Occipital lobe (tissue), 2 donors: ENCODE results near the gene CTNNA2. TPM values are rescaled to one million over a fixed set of nuclear protein-coding genes. Genes with fewer than 3 reads are reported as not detected.

ENCODE experiments used
- DNase-seq: peaks from one replicate; lab custom pipeline; 2025; lab: John Stamatoyannopoulos, UW
- total RNA-seq: library from RNA; depleted of rRNA; stranded (reverse); fragments of >200 nt; gene quantifications from one replicate; pipeline ENCODE4 v1.2.3, GENCODE V29; 2014

The CTNNA2 gene
- total RNA-seq, 1 donor from 2014 or later = 261 TPM

DNA sequence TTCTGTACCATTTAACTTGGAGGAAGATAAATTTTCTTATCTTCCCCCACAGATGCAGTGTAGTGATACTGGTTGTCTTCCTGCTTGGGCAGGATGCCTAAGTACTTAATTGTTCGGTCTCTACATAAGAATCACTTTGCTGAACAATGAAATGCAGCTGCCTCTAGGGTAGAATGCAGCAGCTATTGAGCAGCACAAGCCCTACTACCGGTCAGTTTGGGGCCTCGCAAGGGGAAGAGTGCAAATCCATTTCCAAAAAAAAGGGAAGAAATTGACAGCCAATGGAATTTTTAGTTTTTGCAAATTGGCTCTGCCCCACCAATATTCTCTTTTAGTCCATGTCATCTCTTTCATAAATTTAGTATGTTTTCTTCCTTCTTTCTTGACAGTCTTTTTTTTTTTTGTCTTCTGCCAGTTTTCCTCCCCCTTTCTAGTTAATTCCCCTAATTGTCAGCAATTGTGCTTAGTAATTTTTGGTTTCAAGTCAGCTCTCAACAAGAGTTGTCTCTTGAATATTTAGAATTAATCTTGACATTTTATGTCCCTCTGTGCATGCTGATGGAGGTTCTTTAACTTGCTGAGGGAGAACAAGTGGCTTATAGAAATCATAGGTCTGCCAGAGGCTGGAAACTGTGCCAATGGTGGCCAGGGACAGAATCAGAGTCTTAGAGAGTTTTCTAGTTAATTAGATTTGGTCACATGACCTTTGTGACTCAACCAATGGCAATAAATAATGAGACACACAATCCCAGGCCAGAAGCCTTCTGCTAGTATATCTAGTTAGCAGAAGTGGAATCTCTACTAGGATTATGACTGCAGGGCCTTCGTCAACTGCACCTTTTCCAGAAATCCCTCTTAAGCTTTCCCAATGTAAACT lies 270.0 kb downstream of the CTNNA2 start:
- no peak for DNase-seq

DNA sequence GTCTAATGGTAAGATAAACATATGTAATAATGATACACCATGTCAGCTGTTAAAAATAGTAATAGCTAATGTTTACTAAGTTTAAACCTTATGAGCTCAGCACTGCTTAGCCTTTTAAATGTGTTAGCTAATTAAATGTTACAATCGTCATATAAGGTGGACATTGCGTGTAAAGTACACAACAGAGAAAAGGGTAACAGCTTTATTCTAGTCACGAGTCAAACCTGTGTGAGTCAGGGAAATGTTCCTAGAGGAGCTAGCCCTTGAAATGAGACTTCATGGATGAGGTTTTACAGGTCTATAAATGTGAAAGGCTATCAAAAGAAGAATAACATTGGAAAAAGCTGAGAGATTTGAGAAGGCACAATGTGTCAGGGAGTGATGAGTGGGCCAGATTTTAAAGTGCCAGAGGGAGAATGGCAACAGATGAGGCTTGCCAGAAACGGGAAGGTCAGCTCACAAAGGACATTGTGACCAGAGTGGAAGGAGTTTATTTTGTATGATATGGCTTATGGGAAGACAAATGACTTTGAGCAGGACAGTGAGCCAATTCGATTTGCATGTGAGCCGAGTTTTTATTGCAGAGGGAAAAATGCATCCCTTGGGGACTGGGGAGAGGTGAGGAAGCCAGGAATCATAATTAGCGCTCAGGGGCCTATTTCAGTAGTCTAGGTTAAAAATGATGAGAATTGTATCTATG lies 276.3 kb downstream of the CTNNA2 start:
- no peak for DNase-seq

DNA sequence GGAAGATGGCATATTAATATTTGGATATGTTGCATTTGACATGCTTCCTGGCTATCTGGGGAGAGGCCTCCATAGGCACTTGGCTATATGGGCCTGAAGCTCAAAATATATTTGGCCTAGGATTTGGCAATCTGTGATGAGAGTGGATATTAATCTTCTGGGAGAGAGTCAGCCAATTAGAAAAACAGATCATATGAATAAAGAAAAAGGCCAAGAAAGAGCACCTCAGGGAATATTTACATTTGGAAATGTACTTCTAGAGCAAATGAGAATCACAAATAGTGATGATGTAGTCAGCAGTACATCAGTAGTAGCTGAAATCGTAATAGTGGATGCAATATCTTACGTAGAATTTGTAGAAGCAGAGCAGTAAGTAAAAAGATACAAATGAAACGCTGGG lies 277.0 kb downstream of the CTNNA2 start:
- no peak for DNase-seq

DNA sequence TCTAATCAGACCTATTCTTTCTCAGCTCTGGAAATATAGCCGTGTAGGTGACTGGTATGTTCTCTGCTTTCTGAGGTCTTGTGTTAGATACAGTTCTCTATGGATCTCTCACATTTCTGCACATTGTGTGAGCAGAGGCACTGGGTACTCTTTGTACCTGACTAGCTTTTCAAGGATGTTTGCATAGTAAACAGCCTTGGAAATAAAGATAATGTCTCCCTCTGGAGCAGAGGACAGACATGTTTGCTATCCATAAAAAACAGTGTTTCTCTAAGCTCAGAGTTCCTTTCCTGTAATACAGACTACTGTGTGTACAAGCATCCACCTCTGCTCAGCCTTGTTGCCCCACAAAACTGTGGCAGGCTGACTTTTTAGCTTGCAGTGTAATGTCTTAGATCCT lies 279.2 kb downstream of the CTNNA2 start:
- no peak for DNase-seq

DNA sequence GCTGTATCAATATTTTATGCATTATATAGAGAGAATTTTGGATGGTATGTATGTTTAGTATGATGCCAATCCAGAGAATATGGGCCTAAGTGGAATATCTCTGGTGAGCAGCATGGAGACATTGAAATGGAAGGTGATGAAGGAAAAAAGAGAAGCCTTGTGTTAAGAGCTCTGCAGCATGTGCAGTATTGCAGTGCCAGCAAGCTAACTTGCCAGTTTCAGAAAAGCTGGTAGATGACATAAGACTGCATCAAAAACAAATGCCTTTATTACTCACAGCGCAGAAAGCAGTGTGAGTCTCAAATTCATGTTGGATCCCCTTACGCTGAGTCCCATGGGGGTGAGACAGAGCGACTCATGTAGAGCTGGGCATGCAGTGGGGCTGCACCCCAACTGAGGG lies 280.2 kb downstream of the CTNNA2 start:
- no peak for DNase-seq

DNA sequence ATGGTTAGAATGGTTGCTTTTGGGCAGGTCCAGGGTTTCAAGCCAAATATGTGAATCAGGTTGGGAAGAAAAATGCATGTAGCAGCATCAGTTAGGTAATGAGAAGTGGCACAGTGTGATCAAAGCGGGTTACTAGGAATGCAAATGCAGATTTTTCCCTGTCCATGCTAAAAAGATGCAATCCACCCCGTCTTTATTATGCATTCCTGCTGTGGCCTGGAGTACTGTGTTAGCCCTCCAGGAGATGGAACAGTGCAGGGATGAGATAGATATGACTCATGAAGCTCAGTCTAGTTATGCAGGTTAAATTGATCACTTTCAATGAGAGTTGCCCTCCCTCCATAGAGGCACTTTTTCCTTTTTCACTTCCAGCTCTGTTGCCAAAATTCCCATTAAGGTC lies 283.8 kb downstream of the CTNNA2 start:
- no peak for DNase-seq

DNA sequence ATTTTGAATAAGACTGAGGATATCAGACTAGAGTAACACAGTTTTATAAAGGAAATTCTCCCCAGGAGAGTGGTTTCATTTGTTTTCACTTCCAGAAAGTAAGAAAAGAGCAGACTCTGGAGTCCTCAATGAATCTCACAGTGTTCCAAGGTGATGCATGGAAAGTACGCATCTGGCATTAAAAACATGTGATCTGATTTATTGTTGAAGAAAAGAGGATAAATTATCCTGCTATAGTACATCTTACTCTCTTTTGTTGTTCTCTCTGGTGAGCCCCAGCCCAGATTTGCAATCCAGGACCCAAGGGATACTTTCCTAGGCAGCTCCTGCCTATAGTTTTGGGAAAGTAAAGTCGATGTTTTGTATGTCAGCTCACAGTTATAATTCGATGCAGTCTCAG lies 285.9 kb downstream of the CTNNA2 start:
- no peak for DNase-seq

DNA sequence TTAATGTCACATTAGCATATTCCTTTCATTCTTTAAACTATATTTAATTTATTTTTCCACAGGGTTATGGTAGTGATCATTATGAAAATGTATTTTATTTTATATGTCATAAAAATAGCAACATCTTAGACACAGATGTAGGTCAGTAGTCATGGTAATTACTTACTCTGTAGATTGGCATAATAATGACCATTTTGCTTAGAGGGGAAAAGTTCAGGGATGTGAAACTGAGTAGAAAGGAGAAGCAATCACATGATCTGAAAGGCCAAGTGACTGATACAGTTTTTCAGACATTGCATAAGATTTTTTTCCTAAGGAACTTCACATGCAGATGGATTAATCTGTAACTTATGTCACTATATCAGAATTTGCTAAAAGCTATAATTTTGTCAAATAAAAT lies 286.9 kb downstream of the CTNNA2 start:
- no peak for DNase-seq

DNA sequence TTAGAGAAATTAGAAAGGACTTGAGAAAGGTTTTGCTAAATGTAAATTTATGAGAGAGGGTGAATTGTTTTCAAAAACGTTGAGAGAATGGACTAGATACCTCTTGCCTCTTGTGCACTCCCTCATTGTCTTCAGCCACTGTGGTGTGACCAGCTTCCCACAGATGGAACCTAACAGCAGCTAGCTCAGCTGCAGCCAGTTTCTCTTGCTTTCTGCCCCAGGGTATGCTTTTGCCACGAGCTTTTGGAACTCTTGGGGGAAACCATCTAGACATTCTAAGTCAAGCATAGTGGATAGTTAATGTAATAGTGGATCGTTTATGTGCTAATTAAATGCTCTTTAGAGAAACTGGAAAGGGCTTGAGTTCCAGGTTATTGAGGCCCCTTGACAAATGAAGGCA lies 288.2 kb downstream of the CTNNA2 start:
- DNase-seq = no peak

DNA sequence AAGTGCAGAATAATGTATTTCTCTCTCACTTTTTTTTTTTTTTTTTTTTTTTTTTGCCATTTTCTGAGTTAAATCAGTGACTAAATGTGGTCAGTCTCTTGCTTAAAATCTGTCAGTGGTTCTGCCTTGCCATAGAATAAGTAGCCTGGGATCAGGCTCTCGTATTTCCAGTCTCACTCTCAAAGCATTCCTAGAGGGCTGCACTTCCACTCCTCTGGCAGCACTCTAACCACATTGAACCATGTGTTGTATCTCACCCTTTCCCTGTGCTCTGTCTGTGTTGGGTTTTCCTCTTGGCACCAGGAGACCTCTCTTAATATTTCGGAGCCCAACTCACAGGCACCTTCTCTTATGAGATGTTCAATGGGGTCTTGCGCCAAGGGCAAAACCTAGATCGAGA lies 304.4 kb downstream of the CTNNA2 start:
- DNase-seq = no peak

DNA sequence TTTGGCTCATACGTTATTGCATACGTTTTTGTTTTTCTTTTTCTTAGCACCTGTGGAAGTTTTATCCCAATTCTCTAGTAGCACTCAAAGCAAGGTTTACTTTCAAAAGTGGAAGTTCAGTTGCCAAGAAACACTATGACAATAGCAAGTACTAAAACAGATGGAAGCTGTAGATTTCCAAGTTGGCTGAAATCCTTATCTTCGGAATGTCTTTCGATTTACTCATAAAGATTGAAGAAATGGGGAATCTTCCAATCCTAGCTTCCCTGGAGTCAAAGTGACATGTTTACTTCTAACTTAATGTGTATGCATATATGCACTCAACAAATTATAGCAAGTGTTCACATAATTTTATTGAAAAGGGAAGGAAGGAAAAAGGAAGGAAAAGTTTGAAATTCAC lies 307.4 kb downstream of the CTNNA2 start:
- no peak for DNase-seq

DNA sequence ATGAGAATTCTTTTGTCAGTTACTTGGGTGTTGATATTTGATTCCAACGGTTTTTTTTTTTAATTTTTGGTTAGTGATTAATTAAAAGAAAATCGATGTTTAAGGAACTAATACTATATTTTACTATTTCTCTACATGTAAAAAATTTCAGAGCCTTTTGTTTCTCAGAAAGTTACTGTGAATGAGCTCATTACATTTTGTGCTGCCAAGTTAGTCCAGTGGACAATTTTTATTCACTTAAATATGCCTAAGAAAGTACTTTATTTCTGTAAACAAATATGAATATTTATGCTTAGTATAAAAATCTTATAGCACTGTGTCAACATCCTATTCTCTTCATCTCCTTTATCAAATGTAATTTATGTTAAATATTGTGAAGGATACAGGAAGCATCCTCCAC lies 309.3 kb downstream of the CTNNA2 start:
- DNase-seq = no peak

DNA sequence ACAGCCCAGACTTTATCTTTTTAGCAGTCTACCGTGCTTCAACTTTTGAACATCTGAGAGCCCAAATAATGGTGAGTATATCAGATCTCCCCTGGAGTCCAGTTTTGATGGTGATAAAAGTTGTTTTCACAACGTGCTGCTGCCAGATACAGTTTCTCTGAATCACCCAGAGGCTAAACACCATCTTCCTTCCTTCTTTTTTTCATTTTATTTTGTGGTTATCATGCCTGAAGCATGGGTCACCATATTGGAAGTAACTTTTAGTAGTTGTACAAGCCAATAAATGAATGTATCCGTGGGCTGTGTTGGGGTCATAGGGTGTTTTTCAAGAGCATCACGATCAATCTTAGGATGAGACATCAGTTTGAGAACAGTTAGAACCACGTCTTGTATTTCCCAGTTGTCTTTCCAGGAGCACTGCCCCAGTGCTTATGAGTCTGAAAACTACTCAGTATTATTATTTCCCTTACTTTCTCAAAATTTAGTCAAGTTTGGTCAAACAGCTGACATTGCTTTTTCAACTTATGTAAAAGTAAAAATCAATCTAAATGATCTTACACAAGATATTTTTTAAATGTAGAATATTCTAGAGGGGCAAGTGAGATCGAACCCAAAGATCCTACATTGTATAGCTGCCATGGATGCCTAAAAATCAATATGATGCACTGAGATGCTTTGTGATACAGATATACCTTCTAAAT lies 311.4 kb downstream of the CTNNA2 start:
- no peak for DNase-seq

DNA sequence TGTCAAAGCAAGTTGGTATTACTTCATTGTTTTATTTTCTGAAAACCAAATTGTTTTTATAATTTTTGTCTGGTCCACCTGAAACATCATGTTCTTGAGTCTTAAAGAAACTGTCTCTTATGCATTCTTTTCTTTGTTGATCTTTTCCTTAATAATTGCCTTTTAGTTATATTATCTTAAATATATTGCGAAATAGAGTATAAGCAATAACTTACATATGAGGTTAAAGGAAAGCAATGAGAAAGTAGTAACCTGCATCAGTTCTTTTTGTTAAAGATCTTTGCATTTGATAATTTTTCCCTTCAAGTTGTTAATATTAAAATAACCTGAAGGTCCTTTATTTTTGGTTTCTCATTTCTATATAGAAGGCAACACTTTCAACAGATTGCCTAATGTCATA lies 315.0 kb downstream of the CTNNA2 start:
- no peak for DNase-seq

DNA sequence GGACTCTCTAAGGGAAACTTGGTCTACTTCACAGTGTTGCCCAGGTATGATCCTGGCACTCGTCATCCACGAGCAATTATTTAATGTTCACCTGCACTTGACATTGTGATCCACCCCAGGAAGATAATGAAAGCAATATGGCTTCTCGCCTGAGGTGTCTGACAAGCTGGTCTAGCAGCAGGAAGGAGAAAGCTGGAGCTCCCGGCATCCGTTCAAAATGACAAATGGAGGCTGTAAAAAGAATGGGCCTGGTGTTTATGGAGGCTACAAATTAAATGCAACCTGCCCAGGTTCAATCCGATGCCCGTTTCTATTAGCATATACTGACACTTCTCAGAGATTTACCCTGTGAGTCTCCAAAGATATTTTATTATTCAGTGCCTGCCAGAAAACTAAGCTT lies 317.6 kb downstream of the CTNNA2 start:
- DNase-seq = no peak

DNA sequence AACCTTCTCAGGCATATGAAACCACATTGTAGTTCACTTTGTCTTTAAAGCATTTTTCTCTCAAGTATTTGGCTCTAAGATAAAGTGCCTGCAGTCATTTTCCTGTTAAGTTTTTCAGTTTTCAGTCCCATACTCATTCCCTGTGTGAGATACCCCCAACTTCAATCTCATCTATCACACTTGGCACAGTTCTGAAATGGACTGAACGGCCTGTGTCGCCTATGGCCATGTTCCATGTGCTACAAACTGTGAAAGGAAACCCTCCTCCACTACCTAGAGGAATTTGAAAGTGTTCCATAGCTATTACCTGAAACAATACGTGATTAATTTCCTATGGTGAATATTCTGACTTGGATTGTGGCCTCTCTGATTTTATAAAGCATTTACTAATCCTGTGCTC lies 319.1 kb downstream of the CTNNA2 start:
- DNase-seq = no peak

DNA sequence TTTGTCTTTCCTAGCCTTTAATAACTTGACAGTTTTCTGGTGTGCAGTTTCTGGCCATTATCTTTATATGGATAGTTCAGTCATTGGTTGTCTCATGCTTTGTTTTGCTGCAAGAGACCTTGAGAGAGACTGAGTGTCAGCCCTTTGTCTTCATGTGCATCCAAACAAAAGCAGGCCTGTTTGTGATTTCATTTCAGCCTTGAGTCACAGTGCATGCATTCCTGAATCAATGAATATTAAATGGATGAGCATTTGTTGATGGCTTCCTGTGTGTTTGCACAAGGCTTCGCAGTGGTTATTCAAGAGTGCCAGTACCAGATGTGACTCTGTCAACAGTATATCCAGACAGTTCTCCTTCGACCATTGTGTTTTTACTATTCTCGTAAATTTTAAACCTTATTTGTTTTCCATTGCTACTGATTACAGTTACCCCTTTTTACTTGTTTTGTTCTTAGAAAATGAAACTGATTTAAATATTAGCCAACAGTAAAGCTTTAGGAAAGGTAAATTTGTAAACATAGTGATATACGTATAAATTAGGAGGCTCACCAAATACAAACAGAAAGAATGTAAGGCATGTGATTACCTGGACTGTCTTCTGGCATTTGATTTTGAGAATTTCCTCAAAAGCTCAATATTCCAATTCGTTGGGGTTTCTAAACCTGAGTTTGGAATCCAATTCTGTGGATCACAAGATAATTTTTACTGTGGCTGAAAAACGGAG lies 319.8 kb downstream of the CTNNA2 start:
- peak; percentile 21 for DNase-seq

DNA sequence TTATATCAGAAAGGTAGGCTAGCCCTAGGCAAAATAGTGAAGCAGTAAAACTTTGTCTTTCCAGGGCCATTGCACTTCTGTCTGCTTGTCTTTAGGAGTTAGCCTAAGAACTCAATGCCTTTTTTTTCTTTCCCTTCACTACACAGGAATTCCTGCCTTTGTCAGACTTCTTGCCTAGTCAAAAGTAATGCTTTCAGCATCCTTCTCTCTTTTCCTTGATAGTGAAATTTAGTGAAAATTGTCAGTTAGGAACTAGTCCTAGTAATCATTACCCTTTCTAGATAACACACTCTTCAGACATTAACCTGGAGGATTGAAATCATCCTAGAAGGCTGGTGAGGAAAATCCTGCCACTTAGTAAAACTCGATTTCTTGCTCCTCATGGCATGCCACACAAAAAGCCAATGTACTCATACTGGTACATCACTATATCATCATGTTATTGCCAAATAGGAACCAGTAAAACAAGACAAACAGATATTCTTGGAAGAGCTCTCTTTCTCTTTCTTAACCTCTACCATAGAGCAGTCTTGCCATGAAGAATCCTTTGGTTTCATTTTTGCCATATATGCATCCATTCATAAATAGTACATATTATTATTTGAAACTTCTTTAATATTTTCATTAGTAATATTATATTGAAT lies 320.5 kb downstream of the CTNNA2 start:
- no peak for DNase-seq

DNA sequence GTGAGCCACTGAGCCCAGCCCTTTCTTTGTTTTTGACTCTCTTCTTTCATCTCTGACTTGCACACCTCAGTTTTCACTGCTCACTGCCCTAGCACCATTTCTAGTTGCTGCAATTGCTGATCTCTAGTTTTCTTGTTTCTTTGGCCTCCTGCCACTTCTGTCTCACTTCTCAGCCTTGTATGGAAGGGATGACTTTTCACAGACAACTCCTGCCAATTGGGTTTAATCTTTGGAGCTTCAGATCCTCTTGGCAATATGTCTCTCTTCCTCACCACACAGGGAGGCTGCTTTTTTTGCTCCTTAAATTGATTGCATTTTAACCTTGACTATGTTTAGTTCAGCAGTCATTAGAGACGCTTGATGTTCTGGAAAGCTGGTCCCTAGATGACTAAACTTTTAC lies 323.1 kb downstream of the CTNNA2 start:
- peak; percentile 11 for DNase-seq

DNA sequence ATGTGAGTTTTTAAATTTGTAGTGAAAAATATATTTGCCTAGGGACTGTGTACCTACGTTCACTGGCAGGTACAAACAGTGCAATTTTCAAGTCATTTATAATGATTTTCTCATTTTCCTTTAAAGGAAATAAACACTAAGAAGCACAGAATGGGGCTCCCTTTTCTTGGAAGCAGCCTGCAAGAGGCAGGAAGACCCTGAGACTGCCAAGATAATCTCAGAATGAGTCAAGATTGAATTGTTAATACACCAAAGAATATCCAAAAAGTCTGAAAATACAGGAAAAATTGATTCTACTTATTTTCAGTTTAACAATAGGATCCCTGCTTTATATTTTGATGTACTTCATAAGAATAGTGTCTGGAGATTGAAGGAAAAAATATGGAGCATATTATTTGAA lies 331.2 kb downstream of the CTNNA2 start:
- DNase-seq = no peak

DNA sequence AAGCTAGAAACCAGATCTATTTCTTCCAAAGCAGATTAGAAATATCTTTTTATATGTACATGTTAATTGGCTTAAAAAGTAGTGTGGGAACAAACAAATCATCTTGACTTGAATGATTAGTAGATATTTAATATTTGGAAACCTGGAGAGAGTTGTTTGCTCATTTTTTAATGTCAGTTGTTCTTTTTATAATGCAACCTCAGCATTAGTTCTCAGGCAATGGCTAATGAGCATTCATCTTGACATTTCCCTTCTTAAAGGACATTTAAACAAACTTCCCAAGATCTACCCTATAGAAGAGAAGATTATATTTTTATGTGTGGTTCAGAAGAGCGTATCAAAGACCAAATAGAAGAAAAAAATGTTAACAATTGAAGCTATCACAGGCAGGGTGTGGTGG lies 334.0 kb downstream of the CTNNA2 start:
- DNase-seq = no peak
